Stimulated activated CD8-positive, alpha-beta memory T cell treated with anti-CD3 and anti-CD28 coated beads, Interleukin-7, amount 100 ng/mL, for 48 hours (primary cell): ENCODE results near the gene TSGA10.

Source experiments
- DNase-seq, 2 donors: peaks; one replicate each; pipeline ENCODE4 v3.0.0-alpha.2; 2020; ENCODE audit warnings: low read depth in 1 of 2; ENCODE audit errors: extremely low read depth in 1 of 2

The TSGA10 gene

GRCh38 chr2:98948956-98949739 is 205.6 kb downstream of the TSGA10 start:
- DNase-seq, result no peak

GRCh38 chr2:98947554-98947953 is 207.2 kb downstream of the TSGA10 start:
- DNase-seq, result no peak
